ENCODE results near the gene CD46. TPM values are rescaled to one million over a fixed set of nuclear protein-coding genes. Genes with fewer than 3 reads are reported as not detected.

CD46 gene
- total and polyA plus RNA-seq, 7 donors = 18.6 to 143 (median 104) TPM

DNA sequence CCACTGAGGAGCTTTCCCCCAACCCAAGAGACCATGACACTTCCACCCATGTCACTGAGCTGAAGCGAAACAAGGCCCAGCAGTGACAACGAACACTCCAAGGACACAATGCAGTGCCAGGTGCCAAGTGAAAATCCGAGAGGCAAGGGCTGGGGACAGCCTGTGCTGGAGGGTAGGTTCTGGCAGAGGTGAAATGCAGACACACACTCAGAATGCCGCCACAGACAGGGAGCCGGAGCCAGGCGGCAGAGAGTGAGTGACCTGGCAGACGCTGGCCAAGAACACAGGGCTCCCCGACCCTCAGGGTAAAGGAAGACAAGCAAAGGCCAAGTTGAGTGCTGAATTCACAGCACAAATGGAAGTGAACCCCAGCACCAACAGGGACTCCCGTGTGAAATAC is 78.9 kb downstream of the CD46 start:
- 94 to 95% methylated on average over 9 of the region's 9 CpGs for WGBS, 2 donors
- Histone ChIP-seq H3K4me1 (peaks cover 0 to 93% (median 76%) of the 10 kb centered on the region in 4 donors), H3K4me3 (no peak overlapping the region), H3K27me3 (no peaks in the 10 kb centered on the region), H3K9me3 (no peaks in the 10 kb centered on the region), H3K27ac (peak overlapping the region; percentile 62 to 99 (median 80)), H3K36me3 (no peaks in the 10 kb centered on the region)
- TF ChIP-seq, protein P1, sequence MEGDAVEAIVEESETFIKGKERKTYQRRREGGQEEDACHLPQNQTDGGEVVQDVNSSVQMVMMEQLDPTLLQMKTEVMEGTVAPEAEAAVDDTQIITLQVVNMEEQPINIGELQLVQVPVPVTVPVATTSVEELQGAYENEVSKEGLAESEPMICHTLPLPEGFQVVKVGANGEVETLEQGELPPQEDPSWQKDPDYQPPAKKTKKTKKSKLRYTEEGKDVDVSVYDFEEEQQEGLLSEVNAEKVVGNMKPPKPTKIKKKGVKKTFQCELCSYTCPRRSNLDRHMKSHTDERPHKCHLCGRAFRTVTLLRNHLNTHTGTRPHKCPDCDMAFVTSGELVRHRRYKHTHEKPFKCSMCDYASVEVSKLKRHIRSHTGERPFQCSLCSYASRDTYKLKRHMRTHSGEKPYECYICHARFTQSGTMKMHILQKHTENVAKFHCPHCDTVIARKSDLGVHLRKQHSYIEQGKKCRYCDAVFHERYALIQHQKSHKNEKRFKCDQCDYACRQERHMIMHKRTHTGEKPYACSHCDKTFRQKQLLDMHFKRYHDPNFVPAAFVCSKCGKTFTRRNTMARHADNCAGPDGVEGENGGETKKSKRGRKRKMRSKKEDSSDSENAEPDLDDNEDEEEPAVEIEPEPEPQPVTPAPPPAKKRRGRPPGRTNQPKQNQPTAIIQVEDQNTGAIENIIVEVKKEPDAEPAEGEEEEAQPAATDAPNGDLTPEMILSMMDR (IDR thresholded peaks at IDR 0.05) = no peak
- no peak for TF ChIP-seq EP300 (IDR thresholded peaks at IDR 0.05)
- intact Hi-C loops (cut with DNase I) = no loop called here
- peak; percentile 60 for DNase-seq

DNA sequence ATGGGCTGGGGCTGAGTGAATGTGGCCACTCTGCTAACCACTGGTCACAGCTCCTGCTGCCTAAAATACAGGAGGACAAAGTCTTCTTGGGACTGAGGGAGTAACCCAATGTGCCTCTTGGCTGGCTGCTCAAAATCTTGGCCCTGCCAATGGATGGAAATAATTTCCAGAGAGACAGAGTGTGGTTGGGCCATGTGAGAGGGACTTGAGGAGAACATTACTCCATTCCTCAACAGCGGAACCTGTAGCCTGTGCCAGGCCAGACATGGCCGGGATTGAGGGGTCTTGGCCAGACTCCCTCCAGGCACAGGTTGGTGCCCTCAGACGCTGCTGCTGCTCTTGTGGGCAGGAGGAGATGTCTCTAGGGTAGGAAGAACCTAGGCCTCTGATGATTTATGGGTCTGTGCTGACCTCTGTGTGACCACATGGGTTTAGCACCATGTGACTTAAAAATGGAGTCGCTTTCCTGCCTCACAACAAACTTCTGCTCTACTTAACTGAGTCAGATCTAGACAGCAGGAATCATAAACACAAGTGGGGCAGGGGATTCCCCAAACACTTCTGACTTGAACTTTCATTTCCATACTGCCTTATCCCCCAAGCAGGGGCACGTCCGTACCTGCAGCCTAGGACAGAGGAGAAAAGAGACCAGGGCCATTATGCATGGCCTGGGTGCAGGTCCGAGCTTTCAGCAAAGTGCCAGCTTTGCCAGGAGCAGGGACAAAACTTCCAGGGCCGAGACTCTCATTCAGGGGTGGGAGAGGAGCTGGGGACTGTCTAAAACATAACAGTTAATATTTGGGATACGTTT is 79.9 kb downstream of the CD46 start:
- H3K27me3 ChIP-seq = no peaks in the 10 kb centered on the region
- peak overlapping the region; percentile 62 to 99 (median 80) for H3K27ac ChIP-seq
- peak; percentile 61 for DNase-seq
- TF ChIP-seq POLR2AphosphoS5 (IDR thresholded peaks at IDR 0.05) = no peak
- no peak for TF ChIP-seq EP300 (IDR thresholded peaks at IDR 0.05)
- TF ChIP-seq, protein P1 (IDR thresholded peaks at IDR 0.05) = no peak
- TF ChIP-seq POLR2A (IDR thresholded peaks at IDR 0.05) = no peak
- intact Hi-C loops (cut with DNase I) = no loop called here
- H3K4me1 ChIP-seq = peaks cover 0 to 93% (median 76%) of the 10 kb centered on the region in 4 donors
- 59 to 77% methylated on average over 9 of the region's 9 CpGs for WGBS, 2 donors
- no peak overlapping the region for H3K4me3 ChIP-seq
- no peaks in the 10 kb centered on the region for H3K9me3 ChIP-seq
- H3K36me3 ChIP-seq = no peaks in the 10 kb centered on the region

DNA sequence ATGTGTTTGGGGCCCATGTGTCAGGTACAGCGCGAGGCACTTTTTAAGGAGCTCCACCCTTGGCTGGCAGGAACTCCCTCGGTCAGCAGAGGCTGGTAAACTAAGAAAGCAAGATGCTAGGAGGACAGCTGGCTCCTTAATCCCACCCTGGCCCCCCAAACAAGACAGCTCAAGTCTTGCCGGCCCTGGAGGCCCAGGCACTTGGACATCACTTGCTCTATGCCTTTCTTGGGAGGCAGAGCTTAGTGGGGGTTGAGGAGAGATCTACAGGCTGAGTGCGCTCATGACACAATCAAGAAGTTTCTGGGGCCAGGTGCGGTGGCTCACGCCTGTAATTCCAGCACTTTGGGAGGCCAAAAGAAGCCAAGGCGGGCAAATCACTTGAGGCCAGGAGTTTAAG is 80.9 kb downstream of the CD46 start:
- 95% methylated on average over 8 of the region's 8 CpGs for WGBS, 2 donors
- Histone ChIP-seq H3K4me3 (no peak overlapping the region), H3K36me3 (no peaks in the 10 kb centered on the region), H3K4me1 (peaks cover 0 to 93% (median 76%) of the 10 kb centered on the region in 4 donors), H3K27ac (peak overlapping the region; percentile 62 to 99 (median 80)), H3K27me3 (no peaks in the 10 kb centered on the region), H3K9me3 (no peaks in the 10 kb centered on the region)
- intact Hi-C loops (cut with DNase I) = no loop called here
- TF ChIP-seq EP300 (IDR thresholded peaks at IDR 0.05) = no peak
- TF ChIP-seq POLR2A (IDR thresholded peaks at IDR 0.05) = no peak
- TF ChIP-seq, protein P1 (IDR thresholded peaks at IDR 0.05) = no peak
- no peak for TF ChIP-seq POLR2AphosphoS5 (IDR thresholded peaks at IDR 0.05)
- DNase-seq = peak; percentile 33

DNA sequence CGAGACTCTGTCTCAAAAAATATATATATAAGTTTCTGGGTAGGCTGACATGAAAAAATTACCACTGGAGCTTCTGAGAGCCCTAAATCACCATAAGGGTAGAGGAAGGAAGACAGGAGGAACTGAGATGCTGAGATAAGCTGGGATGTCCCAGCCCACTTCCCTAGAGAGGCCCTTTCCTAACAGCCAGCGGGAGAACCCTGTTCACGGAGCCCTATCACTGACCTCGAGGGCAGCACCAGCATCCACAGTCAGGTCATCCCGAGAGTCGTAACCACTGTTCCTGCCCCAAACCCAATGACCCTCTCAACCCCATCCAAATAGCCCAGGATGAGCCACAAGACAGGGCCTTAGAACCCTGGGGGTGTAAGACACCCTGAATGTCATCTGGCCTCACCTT is 81.5 kb downstream of the CD46 start:
- TF ChIP-seq EP300 (IDR thresholded peaks at IDR 0.05) (no peak), POLR2AphosphoS5 (IDR thresholded peaks at IDR 0.05) (no peak), POLR2A (IDR thresholded peaks at IDR 0.05) (no peak)
- TF ChIP-seq, protein P1 (IDR thresholded peaks at IDR 0.05) = no peak
- no peaks in the 10 kb centered on the region for H3K36me3 ChIP-seq
- H3K4me3 ChIP-seq = no peak overlapping the region
- no peaks in the 10 kb centered on the region for H3K9me3 ChIP-seq
- peak; percentile 55 for DNase-seq
- intact Hi-C loops (cut with DNase I) = no loop called here
- 79 to 91% methylated on average over 6 of the region's 6 CpGs for WGBS, 2 donors
- peak overlapping the region; percentile 36 to 99 (median 80) for H3K27ac ChIP-seq
- peaks cover 0 to 93% (median 76%) of the 10 kb centered on the region in 4 donors for H3K4me1 ChIP-seq
- H3K27me3 ChIP-seq = no peaks in the 10 kb centered on the region

All from sigmoid colon (tissue), 7 donors.